Glomerular visceral epithelial cell (primary cell): ENCODE measurements around the gene CEACAM16.
"Not testable (repeated sequence)": the region's sequence is repeated elsewhere in the genome, so short reads cannot be mapped to it uniquely, and the experiment has no call there.

Experiments used
- DNase-seq: peaks from one replicate; pipeline ENCODE4 v3.0.0-alpha.2; 2016; ENCODE audit errors: extremely low spot score

The CEACAM16 gene, protein sequence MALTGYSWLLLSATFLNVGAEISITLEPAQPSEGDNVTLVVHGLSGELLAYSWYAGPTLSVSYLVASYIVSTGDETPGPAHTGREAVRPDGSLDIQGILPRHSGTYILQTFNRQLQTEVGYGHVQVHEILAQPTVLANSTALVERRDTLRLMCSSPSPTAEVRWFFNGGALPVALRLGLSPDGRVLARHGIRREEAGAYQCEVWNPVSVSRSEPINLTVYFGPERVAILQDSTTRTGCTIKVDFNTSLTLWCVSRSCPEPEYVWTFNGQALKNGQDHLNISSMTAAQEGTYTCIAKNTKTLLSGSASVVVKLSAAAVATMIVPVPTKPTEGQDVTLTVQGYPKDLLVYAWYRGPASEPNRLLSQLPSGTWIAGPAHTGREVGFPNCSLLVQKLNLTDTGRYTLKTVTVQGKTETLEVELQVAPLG

GRCh38 chr19:44698492-44699201 lies at the start of gene CEACAM16:
Gene CEACAM16 (plus strand): TSS chr19:44699151. CDS start chr19:44701457, 2,306 bp downstream.
- DNase-seq, result no peak

- no peak for DNase-seq
These were observed 49.3 kb upstream of the CEACAM16 start for GRCh38 chr19:44649578-44650145.

- no peak for DNase-seq
These were observed 45.6 kb upstream of the CEACAM16 start for GRCh38 chr19:44653343-44653742.

DNA sequence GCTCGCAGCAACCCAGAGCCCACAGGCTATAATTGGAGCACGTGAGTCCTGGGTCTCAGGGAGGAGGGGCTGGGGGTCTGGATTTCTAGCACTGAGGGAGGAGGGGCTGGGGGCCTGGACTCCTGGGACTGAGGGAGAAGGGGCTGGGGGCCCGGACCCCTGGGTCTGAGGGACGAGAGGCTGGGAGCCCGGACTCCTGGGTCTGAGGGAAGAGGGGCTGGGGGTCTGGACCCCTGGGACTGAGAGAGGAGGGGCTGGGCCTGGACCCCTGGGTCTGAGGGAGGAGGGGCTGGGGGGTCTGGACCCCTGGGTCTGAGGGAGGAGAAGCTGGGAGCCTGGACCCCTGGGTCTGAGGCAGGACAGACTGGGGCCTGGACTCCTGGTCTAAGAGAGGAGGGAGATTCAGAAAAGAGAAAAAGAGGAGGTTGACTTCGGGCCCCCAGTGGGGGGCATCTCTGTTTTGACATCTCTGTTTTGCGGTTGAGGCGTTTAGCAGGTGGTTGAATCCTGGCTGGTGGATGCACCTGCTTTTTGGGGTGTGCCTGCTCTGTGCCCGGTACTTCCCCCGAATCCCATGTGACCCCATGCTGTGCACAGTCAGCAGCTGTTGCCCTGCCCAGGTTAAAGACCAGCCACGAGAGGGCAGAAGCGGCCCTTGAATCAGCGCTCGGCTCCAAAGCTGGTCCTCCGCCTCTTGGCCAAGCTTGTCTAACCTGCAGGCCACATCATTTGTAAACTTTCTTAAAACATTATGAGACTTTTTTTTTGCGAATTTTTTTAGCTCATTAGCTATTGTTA lies 44.8 kb upstream of the CEACAM16 start:
- peak; percentile 31 for DNase-seq

GRCh38 chr19:44657211-44657921 lies 41.6 kb upstream of the CEACAM16 start:
- peak; percentile 62 for DNase-seq

GRCh38 chr19:44658069-44658733 lies 40.8 kb upstream of the CEACAM16 start:
- DNase-seq, result no peak

DNA sequence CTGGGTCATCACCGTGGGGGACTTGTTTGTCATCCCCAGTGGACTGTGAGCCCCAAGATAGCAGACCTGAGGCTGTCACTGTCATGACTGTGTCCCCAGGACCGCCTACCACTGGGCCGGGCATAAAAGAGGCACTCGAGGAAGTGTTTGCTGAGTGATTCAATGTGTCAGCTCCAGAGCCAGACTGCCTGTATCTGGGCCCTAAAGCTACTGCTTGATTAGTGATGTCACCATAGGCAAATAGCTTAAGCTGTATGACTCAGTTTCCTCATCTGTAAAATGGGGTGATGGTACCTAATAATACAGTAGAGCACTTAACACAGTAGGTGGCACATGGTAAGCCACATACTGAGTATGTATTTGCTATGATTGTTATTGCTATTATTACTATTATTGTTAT lies 38.9 kb upstream of the CEACAM16 start:
- DNase-seq, result no peak

DNA sequence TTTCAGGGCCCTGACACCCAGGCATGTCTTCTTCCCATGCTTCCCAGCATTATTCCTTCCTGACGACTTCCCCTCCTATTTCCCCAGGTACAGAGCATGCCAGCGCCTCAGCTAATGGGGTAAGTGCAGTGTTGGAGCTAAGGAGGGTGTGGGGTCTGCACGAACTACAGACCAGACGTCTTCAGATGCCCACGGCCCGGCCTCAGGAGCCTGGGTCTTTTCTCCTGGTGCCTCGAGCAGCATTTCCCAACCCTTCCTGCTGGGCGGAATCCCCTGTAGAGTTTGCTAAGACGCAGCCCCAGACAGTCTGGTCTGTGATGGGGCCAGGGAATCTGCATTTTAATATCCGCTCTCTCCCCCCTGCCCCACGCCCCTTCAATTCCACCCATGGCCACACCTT lies 37.7 kb upstream of the CEACAM16 start:
- DNase-seq, result no peak

GRCh38 chr19:44661904-44662303 lies 37.0 kb upstream of the CEACAM16 start:
- no peak for DNase-seq

- DNase-seq, result no peak
These were observed 36.1 kb upstream of the CEACAM16 start for GRCh38 chr19:44662691-44663385.

DNA sequence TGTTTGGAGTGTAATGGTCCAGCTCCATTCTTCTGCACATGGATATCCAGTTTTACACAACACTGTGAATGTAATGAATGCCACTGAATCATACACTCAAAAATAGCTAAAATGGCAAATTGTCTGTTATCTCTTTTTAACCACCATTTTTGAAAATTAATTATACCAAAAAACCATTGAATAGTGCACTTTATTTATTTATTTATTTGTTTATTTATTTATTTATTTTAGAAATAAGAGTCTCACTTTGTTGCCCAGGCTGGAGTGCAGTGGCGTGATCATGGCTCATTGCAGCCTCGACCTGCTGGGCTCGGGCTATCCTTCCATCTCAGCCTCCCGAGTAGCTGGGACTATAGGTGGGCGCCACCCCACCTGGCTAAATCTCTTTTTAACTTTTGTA lies 35.0 kb upstream of the CEACAM16 start:
- DNase-seq, result no peak

GRCh38 chr19:44664976-44665375 lies 34.0 kb upstream of the CEACAM16 start:
- DNase-seq, result no peak

- no peak for DNase-seq
These were observed 31.9 kb upstream of the CEACAM16 start for GRCh38 chr19:44666852-44667556.

- DNase-seq, result no peak
These were observed 29.8 kb upstream of the CEACAM16 start for GRCh38 chr19:44668985-44669764.

DNA sequence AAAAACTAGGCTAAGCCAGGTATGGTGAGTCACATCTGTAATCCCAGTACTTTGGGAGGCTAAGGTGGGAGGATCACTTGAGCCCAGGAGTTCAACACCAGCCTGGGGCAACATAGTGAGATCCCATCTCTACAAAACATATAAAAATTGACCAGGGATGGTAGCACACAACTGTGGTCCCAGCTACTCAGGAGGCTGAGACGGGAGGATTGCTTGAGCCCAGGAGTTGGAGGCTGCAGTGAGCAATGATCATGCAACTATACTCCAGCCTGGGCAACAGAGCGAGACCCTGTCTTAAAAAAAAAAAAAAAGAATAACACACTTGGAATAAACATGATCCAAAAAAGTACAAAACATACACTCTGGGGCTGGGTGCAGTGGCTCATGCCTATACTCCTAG lies 28.9 kb upstream of the CEACAM16 start:
- not testable (repeated sequence) for DNase-seq

DNA sequence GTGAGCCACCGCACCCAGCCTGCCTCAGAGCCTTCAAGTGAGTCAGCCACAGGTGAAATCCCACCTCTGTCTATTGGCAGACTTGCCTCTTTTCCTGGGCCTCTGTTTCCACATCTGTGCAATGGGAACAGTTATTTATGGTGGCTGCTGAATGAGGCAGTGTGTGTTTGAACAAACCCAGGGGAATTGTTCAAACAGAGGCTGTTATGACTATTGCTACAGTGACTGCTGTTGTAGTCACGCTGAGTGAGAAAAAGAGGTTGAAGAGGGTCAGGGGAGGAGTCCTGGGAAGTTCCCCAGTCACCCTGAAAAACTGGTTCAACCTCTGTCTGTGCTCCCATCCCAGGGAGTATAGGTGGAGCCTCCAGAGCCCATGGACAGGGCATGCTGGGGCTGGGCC lies 27.6 kb upstream of the CEACAM16 start, which contains the start of gene CEACAM19:
CEACAM19 (plus strand) TSS at position 83 of the 400 bp plus-strand sequence. CDS start 450 bp downstream, outside the sequence.
- DNase-seq, result no peak

DNA sequence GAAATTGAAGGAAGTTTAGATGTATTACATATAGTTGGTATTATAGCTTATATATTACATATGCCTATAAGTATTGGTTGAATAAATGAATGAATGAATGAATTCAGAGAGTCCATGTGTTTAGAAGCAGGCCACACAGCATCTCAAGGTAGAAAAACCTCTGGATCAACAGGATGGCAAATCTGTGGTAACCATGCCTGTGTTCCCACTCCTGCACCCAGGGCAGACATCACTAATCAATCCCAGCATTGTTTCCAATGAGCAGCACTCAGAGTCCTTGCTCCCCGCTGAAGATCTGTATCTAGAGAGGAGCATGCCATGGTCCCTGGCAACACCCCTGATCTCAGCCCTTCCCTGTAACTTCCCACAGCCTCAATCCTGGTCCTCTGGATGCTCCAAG lies 26.7 kb upstream of the CEACAM16 start:
- no peak for DNase-seq

DNA sequence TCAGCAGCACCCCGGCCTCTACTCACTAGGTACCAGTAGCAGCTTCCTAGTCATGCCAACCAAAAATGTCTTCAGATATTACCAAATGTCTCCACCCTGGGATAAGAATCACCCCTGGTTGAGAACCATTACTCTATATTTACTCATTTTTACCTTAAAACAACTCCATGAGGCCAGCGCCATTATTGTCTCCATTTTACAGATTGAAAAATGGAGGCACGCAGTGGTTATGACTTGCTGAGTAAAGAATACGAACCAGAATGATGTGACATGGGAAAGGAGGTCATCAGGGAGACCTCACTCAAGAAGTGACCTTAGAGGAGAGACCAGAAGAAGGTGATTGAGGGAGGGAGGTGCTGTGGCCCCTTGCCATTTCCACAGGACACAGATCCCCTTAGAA lies 25.4 kb upstream of the CEACAM16 start:
- no peak for DNase-seq

DNA sequence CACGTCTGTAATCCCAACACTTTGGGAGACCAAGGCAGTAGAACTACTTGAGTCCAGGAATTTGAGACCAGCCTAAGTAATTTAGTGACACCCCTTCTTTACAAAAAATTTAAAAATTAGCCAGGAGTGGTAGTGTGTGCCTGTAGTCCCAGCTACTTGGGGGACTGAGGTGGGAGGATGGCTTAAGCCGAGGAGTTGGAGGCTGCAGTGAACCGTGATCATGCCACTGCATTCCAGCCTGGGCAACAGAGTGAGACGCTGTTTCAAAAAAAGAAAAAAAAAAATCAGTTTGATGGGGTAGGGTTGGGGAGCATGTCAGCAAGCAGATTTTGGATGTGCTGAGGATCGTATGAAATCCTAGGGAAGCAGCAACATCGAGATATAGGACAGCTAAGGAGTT lies 23.4 kb upstream of the CEACAM16 start:
- DNase-seq, result no peak
